GM12875 (cell line): ENCODE measurements around the gene FOXF1.

Source experiments
- H3K4me3 ChIP-seq: one replicate; pipeline ENCODE4 v1.5.1; 2011; ENCODE audit warnings: low read depth, low read length, control low read depth
- TF ChIP-seq, protein P1 (sequence below): IDR thresholded peaks from 2 replicates; pipeline ENCODE4 v1.5.1; 2011; ENCODE audit warnings: low read depth, mild to moderate bottlenecking, control low read depth, inconsistent platforms, low read length, moderate library complexity, borderline replicate concordance; ENCODE audit not compliant: insufficient read depth

FOXF1 gene

DNA sequence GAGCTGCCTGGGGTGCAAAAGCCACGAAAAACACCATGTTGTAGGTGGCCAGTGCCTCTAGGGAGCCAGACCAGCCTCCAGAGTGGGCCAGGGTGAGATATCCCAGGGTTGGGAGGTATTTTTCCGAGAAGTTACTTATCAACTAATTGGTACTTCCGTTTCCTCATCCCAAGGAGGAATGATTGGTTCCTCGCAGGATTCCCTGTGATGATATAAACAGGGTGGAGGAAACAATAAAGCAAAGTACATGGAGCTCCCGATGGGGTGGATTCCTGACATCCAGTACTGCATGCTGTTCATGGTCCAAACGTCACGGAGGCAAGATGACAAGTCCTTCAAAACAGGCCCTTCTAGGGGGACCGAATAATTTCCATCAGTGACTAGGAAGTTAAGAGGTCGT, 39.4 kb upstream of the FOXF1 start:
- no peak overlapping the region for H3K4me3 ChIP-seq
- TF ChIP-seq, protein P1, sequence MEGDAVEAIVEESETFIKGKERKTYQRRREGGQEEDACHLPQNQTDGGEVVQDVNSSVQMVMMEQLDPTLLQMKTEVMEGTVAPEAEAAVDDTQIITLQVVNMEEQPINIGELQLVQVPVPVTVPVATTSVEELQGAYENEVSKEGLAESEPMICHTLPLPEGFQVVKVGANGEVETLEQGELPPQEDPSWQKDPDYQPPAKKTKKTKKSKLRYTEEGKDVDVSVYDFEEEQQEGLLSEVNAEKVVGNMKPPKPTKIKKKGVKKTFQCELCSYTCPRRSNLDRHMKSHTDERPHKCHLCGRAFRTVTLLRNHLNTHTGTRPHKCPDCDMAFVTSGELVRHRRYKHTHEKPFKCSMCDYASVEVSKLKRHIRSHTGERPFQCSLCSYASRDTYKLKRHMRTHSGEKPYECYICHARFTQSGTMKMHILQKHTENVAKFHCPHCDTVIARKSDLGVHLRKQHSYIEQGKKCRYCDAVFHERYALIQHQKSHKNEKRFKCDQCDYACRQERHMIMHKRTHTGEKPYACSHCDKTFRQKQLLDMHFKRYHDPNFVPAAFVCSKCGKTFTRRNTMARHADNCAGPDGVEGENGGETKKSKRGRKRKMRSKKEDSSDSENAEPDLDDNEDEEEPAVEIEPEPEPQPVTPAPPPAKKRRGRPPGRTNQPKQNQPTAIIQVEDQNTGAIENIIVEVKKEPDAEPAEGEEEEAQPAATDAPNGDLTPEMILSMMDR, result no peak

DNA sequence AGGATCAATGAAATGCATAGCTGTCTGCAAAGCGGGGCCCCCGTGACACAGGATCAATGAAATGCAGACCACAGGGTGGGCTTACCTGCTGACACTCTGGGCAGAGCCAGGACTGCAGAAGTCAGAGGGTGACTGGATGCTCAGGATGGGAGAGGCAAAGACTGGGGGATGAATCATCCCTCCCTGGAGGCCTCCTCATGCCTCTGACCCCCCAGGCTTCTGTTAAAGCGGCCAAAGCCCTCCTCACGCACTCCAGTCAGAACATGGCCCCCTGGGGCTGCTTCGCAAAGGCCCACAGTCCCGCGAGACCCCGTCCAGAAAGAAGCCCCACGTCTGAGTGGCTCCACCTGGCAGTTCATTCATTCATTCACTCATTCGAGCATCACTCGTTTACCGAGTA, 38.4 kb upstream of the FOXF1 start:
- H3K4me3 ChIP-seq, result no peak overlapping the region
- TF ChIP-seq, protein P1, result no peak

DNA sequence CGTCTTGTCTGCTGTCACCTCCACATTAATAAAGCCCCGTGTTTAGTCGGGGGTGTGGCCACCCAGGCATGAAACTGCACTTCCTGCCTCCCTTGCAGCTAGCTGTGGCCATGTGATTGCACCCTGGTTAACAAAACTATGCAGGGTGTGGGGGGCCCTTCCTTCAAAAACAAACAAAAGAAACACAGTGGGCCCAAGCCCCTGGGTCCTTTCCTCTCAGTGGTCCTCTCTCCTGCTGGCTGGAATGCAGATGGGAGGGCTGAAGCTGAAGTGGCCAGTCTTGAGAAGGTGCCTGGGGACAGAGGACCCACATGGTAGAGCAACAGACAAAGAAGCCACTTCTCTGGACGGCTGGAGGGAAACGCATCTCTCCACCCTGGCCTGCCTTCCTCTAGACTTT, 38.0 kb upstream of the FOXF1 start:
- TF ChIP-seq, protein P1, result no peak
- no peak overlapping the region for H3K4me3 ChIP-seq

DNA sequence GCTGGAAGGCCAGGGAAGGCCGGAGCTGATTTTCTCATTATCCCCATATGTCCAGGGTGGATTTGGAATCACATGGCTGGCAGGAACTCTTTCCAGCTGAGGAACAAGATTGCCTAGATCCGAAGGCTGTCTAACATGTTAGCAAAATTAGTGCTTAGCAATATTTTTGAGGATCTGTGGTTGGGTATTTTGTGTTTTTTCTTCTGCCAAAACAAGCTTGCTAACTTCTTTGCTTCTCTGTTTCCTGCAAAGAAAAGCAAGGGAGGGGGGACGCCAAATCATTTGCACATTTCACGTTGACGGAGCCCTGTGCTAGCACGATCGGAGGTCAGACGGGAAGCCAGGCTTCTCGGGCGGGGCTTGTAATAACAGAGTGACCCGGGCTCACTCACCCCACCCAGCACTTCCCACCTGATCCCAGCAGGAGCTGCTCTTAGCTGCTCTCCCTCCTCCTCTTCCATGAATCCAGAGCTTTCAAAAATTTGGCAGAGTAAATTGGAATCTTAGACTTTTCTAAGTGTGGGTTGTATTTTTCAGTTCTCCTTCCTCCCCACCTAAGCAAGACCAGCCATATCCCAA, 33.3 kb upstream of the FOXF1 start:
- TF ChIP-seq, protein P1, result no peak
- no peak overlapping the region for H3K4me3 ChIP-seq

DNA sequence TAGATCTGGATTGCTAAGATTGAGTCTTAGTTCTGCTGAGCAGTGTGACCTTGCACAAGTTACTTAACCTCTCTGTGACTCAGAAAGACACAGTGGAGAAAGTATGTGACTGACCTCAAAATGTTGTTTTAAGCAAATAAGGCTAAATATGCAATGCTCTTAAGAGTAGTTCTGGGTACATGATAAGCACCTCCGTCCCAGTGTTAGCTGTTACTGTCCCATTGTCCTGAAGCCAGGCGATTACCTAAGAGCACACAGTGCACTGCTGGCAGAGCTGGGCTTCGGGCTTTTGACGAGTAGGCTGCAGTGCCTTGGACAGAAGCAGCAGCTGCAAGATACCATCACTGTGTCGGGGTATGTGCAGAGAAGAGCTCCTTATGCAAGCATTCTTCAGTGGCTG, 32.7 kb upstream of the FOXF1 start:
- H3K4me3 ChIP-seq, result no peak overlapping the region
- TF ChIP-seq, protein P1, result no peak

DNA sequence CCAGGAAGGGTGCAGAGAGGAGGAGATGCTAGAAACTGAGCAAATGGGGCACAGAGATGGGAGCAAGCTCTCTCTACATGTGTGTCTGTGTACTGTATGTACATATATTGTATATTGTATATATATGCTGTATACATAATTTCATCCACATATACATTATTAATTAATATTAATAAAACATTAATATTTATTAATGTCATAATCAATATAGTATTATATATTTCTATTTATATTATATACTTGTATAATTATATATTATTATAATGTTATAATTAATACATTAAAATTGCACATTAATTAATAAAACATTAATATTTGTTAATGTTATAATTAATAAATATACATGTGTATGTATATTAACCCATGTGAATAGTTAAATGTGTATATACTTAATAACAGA, 31.5 kb upstream of the FOXF1 start:
- TF ChIP-seq, protein P1, result no peak
- no peak overlapping the region for H3K4me3 ChIP-seq

DNA sequence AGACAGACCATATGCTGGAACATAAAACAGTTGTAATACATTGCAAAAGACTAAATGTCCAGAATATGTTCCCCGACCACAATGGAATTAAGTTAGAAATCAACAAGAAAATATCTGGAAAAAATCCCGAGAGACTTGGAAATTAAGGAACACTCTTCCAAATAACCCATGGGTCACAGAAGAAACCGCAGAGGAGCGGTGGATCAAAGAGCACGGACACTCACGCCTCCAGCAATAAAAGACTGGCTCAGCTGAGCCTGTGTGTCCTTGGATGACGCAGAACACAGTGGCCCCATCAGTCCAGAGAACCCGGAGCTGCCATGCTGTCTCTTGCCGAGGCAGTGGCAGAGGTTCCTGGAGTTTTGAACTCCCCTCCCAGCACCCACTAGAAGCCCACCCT, 30.9 kb upstream of the FOXF1 start:
- TF ChIP-seq, protein P1, result no peak
- H3K4me3 ChIP-seq, result no peak overlapping the region
